ENCODE measurements around the gene OR8H3.
"Not testable (repeated sequence)": the region's sequence is repeated elsewhere in the genome, so short reads cannot be mapped to it uniquely, and the experiment has no call there.

OR8H3 gene, protein sequence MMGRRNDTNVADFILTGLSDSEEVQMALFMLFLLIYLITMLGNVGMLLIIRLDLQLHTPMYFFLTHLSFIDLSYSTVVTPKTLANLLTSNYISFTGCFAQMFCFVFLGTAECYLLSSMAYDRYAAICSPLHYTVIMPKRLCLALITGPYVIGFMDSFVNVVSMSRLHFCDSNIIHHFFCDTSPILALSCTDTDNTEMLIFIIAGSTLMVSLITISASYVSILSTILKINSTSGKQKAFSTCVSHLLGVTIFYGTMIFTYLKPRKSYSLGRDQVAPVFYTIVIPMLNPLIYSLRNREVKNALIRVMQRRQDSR

DNA sequence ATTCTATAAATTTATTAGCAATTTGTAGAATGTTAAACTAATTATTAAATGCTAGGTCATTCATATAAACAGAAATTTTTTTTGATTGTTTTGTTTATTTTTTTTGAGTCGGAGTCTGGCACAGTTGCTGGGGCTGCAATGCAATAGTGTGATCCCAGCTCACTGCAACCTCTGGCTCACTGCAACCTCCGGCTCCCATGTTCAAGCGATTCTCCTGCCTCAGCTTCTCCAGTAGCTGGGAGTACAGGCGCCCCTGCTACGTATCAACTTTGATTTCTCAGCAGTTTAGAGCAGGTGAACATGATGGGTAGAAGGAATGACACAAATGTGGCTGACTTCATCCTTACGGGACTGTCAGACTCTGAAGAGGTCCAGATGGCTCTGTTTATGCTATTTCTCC is at the start of gene OR8H3:
TSS of gene OR8H3 (plus strand) at position 301 of the 400 bp plus-strand sequence. CDS start at position 301, 0 bp downstream.
- no peak for DNase-seq (ENCODE audit: low read depth in 2 of 3, low spot score in 1 of 3)

DNA sequence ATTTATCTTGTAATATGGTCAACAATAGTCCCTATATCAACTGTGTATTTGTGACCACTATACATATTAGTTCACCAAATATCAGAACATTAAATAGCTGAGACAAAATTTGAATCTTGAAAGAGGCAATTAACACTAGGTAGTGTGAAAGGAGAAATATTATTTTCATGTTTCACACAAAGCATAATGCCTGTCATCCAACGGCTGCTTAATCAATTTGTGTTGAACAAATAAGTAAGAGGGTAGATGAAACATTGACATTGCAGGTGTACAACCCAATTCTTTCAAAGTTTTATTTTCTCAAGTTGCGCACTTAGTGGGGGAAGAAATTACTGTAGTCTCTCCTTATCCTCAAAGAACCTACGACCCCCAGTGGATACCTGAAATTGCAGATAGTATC is 32.5 kb upstream of the OR8H3 start:
- DNase-seq (ENCODE audit: low read depth in 2 of 3, low spot score in 1 of 3), result no peak

DNA sequence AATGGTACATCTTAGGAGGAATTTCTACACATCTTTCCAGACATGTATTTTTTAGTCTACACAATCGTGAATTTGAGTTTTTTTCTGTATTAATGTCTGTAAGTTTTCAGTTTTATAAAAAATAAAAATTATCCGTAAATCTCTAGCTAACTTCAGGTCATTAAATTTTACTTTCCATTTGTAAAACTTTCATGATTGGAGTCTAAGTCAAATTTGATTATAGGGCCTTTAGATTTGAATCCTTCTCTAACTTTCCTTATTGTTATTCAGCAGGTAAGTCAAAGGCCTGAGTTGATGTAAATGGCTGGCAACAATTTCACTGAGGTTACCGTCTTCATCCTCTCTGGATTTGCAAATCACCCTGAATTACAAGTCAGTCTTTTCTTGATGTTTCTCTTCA is 29.2 kb upstream of the OR8H3 start, which contains the start of gene OR8I2:
TSS of gene OR8I2 (plus strand) at position 301 of the 400 bp plus-strand sequence. CDS start at position 301, 0 bp downstream.
- DNase-seq (ENCODE audit: low read depth in 2 of 3, low spot score in 1 of 3), result no peak

DNA sequence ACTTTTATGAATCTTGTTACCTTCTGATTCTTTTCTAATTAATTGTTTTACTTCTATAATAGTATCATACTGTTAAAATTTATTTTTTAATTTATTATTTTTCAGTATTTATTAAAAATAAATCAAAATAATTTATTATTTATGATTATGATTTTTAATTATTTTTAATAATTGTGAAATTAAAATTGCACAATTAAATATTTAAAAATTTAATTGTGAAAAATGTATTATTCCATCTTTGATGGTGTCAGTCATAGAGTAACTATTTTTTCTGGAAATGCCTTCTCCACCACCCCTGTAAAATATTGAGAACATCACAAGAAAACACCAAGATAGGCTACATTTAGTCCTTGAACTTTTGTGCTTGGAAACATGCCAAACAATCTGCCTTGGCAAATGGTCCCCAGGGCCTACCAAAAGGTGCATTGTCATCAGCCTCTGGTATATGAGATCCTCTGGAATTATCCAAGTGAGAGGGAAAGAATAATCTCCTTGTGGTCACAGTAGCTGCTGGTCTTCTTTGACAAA is 18.9 kb upstream of the OR8H3 start, which contains the start of gene OR8H2:
TSS of gene OR8H2 (plus strand) at position 478 of the 528 bp plus-strand sequence. CDS start 1,356 bp downstream, outside the sequence.
- DNase-seq (ENCODE audit: low read depth in 2 of 3, low spot score in 1 of 3), result no peak

DNA sequence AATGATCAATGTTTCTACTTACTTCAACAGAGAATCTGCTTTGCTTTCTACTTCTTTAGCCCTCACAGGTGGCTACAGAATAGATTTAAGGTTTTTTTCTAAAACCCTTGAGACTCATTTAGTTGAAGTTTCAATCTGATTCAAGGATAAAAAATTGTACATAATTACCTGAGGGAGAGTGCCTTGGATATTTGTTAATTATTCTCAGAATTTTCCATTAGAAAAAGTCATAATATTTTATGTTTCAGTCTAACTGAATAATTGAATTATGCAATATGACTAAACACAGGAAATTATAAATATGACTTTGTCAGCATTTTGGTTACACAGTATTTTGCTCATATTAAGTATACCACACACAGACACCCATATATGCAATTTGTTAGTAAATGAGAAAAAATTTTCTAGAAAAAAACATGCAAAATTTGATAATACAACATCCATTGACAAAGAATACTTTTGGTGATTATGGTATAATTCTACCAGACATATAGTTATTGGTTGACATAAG is 18.0 kb downstream of the OR8H3 start, which contains the start of gene OR8J3:
TSS of gene OR8J3 (minus strand) at position 51 of the 511 bp plus-strand sequence. CDS start 2,483 bp downstream, outside the sequence.
- DNase-seq (ENCODE audit: low read depth in 2 of 3, low spot score in 1 of 3), result no peak

DNA sequence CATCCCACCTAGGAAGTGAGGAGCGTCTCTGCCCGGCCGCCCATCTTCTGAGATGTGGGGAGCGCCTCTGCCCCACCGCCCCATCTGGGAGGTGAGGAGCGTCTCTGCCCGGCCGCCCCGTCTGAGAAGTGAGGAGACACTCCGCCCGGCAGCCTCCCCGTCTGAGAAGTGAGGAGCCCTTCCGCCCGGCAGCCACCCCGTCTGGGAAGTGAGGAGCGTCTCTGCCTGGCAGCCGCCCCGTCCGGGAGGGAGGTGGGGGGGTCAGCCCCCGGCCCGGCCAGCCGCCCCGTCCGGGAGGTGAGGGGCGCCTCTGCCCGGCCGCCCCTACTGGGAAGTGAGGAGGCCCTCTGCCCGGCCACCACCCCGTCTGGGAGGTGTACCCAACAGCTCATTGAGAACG is 21.5 kb downstream of the OR8H3 start:
- not testable (repeated sequence) for DNase-seq (ENCODE audit: low read depth in 2 of 3, low spot score in 1 of 3)

DNA sequence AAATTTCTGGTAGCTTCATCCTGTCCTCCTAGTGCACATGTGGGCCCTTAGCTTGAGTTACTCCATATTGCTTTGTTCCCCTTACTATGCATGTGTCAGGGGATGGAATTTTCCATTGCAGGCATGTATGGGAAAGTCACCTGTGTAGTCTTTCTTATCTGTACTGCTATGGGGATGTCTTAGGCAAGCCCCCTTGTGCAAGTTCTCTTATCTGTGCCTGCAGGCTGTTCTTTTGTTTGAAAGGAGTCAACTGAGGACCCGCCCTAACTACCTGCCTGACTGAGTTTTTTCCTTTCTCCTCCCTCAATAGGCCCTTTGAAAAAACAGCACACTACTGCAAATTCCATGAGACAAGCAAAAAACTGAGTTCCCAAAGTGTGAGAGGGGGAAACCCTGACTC is 29.2 kb downstream of the OR8H3 start:
- DNase-seq (ENCODE audit: low read depth in 2 of 3, low spot score in 1 of 3), result no peak

DNA sequence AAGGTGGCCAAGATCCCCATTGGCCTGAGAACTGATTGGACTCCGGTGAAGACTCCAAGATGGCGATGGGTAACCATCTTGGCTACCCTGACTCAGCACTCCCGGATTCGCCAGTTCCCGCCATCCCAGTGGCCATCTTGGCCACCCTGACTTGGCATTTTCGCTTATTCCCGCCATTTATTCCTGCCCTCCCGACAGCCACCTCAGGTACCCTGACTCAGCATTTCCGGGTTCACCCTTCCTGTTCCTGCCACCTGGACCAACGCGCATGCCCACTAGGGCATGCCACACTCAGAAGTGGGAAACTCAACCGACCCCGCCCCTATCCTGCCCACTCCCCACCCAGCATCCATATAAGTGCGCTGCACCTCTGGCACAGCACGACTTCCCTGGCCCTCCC is 30.2 kb downstream of the OR8H3 start:
- DNase-seq (ENCODE audit: low read depth in 2 of 3, low spot score in 1 of 3), result no peak

DNA sequence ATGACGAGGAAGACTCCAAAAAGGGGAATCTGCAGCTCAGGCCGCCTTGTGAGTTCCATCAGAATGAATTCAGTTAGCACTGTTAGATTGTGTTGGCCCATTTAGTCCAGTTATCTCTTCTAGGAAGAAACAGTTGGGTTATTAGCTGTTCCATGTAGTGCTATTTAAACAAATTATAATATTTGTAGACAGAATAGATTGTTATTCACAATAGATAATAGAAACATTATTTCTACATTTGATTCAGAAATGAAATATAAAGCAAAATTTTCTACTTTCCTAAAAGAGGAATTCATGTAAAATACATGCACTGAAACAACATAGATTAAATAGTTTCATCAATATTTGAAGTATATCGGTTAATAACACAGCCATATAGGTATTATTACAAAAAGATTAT is 38.0 kb downstream of the OR8H3 start, which contains the start of gene OR8K5:
TSS of gene OR8K5 (minus strand) at position 101 of the 400 bp plus-strand sequence. CDS start at position 101, 0 bp downstream.
- no peak for DNase-seq (ENCODE audit: low read depth in 2 of 3, low spot score in 1 of 3)

DNA sequence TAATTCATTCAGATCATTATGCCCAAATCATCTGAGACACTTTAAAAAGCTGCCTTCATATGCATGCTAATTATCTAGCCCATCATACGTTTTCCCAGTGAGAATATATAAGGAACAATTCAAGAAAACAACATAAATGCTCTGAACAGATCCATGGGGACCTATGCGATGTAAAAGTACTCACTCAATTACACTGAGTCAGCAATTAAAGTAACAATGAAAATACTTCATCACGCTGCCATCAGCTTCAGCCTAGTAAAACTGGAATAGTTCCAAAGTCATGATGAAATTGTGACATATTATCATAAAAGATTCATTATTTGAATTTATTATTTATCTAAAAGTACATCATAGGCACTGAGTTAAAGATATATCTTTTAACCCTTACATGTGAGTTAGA is 41.6 kb downstream of the OR8H3 start:
- DNase-seq (ENCODE audit: low read depth in 2 of 3, low spot score in 1 of 3), result no peak

DNA sequence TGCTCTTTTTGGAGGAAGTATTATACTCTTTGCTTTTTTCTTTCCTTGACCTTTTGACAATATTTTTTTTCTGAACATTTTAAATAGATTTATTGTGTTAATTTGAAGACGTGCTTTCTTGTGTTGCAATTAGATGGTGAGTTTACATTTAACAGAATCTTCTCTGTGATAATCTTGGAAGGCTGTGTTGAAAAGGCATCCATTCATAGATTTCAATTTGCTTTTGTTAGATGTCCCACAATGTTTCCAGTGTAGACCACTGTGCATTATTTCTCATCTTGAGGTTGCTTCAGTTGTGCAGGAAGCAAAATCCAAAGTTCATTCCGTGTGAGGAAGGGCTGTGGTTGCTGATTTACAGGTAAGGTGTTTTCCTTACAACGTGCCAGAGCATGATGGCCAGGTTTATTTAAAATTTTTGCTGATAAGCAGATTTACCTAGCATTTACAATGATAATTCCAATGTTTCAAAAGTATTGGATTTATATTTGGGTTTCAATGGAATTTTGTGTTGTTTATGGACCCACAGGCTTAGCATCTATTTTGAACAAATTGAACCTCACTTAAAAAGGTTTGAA is 50.2 kb downstream of the OR8H3 start:
- no peak for DNase-seq (ENCODE audit: low read depth in 2 of 3, low spot score in 1 of 3)
